Measurements from ENCODE around the gene C20orf173. TPM values are rescaled to one million over a fixed set of nuclear protein-coding genes. Genes with fewer than 3 reads are reported as not detected.

C20orf173 gene
- total RNA-seq, 2 donors from 2014 or later = not detected

DNA sequence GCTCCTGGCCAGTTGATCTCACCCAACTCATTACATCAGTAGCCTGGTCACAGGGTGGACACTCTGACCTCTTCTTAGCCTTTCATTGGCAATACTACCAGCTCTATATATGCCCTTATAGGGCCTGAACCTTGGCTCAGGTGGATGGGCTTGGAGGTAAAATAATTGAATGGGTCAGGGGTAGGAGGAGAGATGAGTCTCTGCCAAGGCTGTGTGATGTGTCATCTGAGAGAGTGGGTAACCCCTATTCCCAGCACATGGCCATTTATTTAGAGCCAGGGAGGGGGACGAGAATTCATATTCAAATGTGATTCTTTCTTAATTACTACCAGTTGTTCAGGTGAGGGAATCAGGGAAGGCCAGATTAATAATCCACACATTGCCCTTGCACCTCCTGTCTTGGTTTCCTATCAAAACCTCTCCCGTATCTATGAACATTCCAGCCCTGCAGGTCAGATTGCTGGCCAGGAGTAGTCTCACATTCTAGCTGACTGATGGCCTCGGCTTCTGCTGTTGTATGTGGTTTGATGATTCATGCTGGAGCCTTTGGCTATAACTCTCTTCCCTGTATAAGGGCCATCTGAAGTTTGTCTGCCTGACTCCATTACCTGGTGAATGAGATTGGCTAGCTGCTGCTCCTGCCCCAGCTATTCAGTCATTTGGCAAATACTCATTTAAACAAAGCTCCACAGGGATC is 13.4 kb downstream of the C20orf173 start:
- Histone ChIP-seq H3K4me1 (ENCODE audit: control insufficient read depth in 1 of 2, low read depth in 2 of 2) (no peaks in the 10 kb centered on the region), H3K4me3 (no peak overlapping the region)

GRCh38 chr20:35515341-35515740 is 14.1 kb downstream of the C20orf173 start:
- TF ChIP-seq, protein P1, sequence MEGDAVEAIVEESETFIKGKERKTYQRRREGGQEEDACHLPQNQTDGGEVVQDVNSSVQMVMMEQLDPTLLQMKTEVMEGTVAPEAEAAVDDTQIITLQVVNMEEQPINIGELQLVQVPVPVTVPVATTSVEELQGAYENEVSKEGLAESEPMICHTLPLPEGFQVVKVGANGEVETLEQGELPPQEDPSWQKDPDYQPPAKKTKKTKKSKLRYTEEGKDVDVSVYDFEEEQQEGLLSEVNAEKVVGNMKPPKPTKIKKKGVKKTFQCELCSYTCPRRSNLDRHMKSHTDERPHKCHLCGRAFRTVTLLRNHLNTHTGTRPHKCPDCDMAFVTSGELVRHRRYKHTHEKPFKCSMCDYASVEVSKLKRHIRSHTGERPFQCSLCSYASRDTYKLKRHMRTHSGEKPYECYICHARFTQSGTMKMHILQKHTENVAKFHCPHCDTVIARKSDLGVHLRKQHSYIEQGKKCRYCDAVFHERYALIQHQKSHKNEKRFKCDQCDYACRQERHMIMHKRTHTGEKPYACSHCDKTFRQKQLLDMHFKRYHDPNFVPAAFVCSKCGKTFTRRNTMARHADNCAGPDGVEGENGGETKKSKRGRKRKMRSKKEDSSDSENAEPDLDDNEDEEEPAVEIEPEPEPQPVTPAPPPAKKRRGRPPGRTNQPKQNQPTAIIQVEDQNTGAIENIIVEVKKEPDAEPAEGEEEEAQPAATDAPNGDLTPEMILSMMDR (IDR thresholded peaks at IDR 0.05) = no peak
- Histone ChIP-seq H3K4me1 (ENCODE audit: control insufficient read depth in 1 of 2, low read depth in 2 of 2) (no peaks in the 10 kb centered on the region), H3K27me3 (replicated peaks; ENCODE audit: insufficient read depth) (no peaks in the 10 kb centered on the region), H3K36me3 (peaks cover 15% of the 10 kb centered on the region), H3K9me3 (no peaks in the 10 kb centered on the region), H3K27ac (no peak overlapping the region), H3K4me3 (no peak overlapping the region)
- DNase-seq (ENCODE audit: low spot score) (no peak), ATAC-seq (ENCODE audit: insufficient number of reproducible peaks, low FRiP score, low read depth) (no peak)

More for the DNA sequence above, 13.4 kb downstream of the C20orf173 start:
- TF ChIP-seq, protein P1 (IDR thresholded peaks at IDR 0.05) = no peak
- DNase-seq (ENCODE audit: low spot score) (no peak), ATAC-seq (ENCODE audit: insufficient number of reproducible peaks, low FRiP score, low read depth) (no peak)
- Histone ChIP-seq H3K27me3 (replicated peaks; ENCODE audit: insufficient read depth) (no peaks in the 10 kb centered on the region), H3K9me3 (no peaks in the 10 kb centered on the region), H3K36me3 (peaks cover 11% of the 10 kb centered on the region), H3K27ac (no peak overlapping the region)

DNA sequence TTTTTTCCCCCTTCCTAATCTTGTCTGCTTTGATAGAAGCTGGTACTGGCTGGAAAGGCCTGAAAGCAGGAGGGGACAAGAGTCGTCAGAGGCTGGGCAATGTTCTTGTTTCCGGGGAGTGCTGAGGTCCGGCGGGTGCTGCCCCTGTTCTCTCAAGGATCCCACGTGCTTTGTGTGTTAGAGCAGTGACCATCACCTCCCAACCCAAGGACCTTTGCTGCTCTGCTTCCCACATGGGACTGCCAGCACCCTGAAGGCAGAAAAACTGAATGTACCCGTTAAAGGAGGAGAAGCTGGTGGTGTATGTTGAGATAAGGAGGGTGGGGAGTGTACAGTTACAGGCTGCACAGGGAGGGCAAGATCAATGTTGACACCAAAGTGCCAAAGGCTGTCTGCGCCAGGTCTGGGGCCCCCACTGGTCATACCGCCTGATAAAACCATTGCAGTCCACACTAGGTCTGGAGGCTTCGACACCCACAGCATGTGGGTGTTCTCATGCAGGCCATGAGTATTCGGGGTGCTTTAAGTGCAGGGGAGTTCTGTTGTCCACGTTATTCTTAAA is 15.0 kb downstream of the C20orf173 start:
- no peak for ATAC-seq (ENCODE audit: insufficient number of reproducible peaks, low FRiP score, low read depth)
- Histone ChIP-seq H3K27ac (no peak overlapping the region), H3K36me3 (peaks cover 24% of the 10 kb centered on the region), H3K27me3 (replicated peaks; ENCODE audit: insufficient read depth) (no peaks in the 10 kb centered on the region), H3K9me3 (no peaks in the 10 kb centered on the region), H3K4me3 (no peak overlapping the region), H3K4me1 (ENCODE audit: control insufficient read depth in 1 of 2, low read depth in 2 of 2) (no peaks in the 10 kb centered on the region)
- DNase-seq (ENCODE audit: low spot score) = no peak
- TF ChIP-seq, protein P1 (IDR thresholded peaks at IDR 0.05) = no peak

DNA sequence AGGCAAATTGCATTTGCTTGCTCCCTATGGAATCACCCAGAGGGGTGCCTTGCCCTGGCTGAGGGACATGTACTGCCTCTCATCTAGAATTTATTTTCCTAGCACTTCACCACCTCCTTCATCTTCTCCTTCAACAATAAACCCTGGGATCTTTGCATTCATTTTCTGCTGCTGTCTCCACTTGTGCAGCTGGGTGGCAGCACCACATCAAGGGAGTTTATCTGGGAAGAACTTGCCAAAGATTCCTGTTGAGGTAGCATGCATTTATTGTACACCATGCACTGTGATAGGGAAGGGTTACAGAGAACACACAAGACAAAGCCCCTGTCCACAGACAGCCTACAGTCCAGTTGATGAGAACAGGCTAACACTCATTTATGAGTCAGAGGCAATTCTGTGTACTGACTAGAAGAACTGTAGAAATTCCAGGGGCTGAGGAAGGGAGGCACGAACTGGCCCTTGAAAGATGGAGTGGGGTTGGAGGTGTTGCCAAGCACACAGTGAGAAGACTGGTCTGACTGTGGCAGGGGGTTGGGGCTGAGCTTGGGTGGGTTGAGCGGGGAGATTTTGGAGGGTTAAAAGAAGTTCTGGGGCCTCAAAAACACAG is 17.5 kb downstream of the C20orf173 start:
- TF ChIP-seq, protein P1 (IDR thresholded peaks at IDR 0.05) = peak; percentile 23
- no peak for DNase-seq (ENCODE audit: low spot score)
- no peak overlapping the region for H3K4me3 ChIP-seq
- no peaks in the 10 kb centered on the region for H3K27me3 ChIP-seq (replicated peaks; ENCODE audit: insufficient read depth)
- H3K9me3 ChIP-seq = no peaks in the 10 kb centered on the region
- peaks cover 42% of the 10 kb centered on the region for H3K36me3 ChIP-seq
- no peak for ATAC-seq (ENCODE audit: insufficient number of reproducible peaks, low FRiP score, low read depth)
- no peak overlapping the region for H3K27ac ChIP-seq
- no peaks in the 10 kb centered on the region for H3K4me1 ChIP-seq (ENCODE audit: control insufficient read depth in 1 of 2, low read depth in 2 of 2)

- Histone ChIP-seq H3K27me3 (replicated peaks; ENCODE audit: insufficient read depth) (no peaks in the 10 kb centered on the region), H3K27ac (no peak overlapping the region), H3K9me3 (no peaks in the 10 kb centered on the region), H3K36me3 (peaks cover 42% of the 10 kb centered on the region), H3K4me3 (no peak overlapping the region), H3K4me1 (ENCODE audit: control insufficient read depth in 1 of 2, low read depth in 2 of 2) (no peaks in the 10 kb centered on the region)
- ATAC-seq (ENCODE audit: insufficient number of reproducible peaks, low FRiP score, low read depth) = no peak
- TF ChIP-seq, protein P1 (IDR thresholded peaks at IDR 0.05) = no peak
- no peak for DNase-seq (ENCODE audit: low spot score)
Observed at GRCh38 chr20:35510951-35511735, 18.3 kb downstream of the C20orf173 start.
